Measurements from ENCODE around the gene FDXR. TPM values are rescaled to one million over a fixed set of nuclear protein-coding genes. Genes with fewer than 3 reads are reported as not detected.
A peak's percentile ranks its signal among the peaks of the same experiment; 100 is the strongest.

FDXR gene
- total RNA-seq, 1 donor from 2014 or later = 34.2 TPM

DNA sequence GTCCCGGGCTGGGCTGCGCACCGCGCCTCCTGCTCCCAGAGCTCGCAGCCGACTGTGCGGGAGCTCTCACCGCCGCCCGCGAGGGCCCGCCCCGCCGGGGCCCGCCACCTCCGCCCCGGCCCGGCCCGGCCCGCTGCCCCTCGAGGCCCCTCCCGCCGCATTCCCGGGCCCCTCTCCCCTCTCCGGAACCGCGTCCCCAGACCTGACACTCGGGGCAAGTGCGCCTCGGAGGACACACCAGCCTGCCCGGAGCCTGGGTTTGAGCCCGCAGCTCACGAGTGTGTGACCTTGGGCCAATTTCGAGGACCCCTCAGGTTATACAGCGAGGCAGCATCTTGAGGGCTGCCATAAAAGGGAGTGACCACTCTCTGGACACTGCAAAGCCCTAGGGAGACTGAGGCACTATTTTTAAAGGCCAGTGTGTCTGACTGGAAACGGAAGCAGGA, 11.1 kb downstream of the FDXR start:
- Histone ChIP-seq H3K27me3 (ENCODE audit: insufficient read depth, low read length) (peaks cover 39% of the 10 kb centered on the region), H3K27ac (ENCODE audit: low read depth, low read length) (no peak overlapping the region), H2AFZ (ENCODE audit: low read depth, low read length) (no peak overlapping the region), H3K4me1 (ENCODE audit: insufficient read depth, low read length) (no peaks in the 10 kb centered on the region), H3K36me3 (ENCODE audit: insufficient read depth, low read length) (peaks cover 3% of the 10 kb centered on the region), H4K20me1 (ENCODE audit: insufficient read depth, low read length) (peaks cover 46% of the 10 kb centered on the region), H3K79me2 (ENCODE audit: insufficient read depth, low read length) (no peaks in the 10 kb centered on the region), H3K4me3 (ENCODE audit: insufficient read depth, low read depth, low read length) (no peak overlapping the region), H3K9me3 (ENCODE audit: insufficient read depth, low read depth, low read length) (no peaks in the 10 kb centered on the region), H3K4me2 (ENCODE audit: low read length) (no peak overlapping the region), H3K9ac (ENCODE audit: low read length) (no peak overlapping the region)
- H3K27me3 Mint-ChIP-seq (ENCODE audit: low read depth, unreplicated experiment) = peaks cover 30% of the 10 kb centered on the region
- H3K4me1 Mint-ChIP-seq (ENCODE audit: low read depth, unreplicated experiment) = peaks cover 2% of the 10 kb centered on the region
- peaks cover 16% of the 10 kb centered on the region for H3K36me3 Mint-ChIP-seq (ENCODE audit: low read depth, unreplicated experiment)
- peak overlapping the region; percentile 8 for H3K4me3 Mint-ChIP-seq (ENCODE audit: unreplicated experiment)
- no peak overlapping the region for H3K27ac Mint-ChIP-seq (ENCODE audit: unreplicated experiment)
- FAIRE-seq = no peak
- no peak for DNase-seq (ENCODE audit: low read depth)
- no peaks in the 10 kb centered on the region for H3K9me3 Mint-ChIP-seq (ENCODE audit: unreplicated experiment)
- peak; percentile 84 for TF ChIP-seq EZH2 (IDR thresholded peaks at IDR 0.05; ENCODE audit: insufficient read depth, low read length)
- TF ChIP-seq, protein P1, sequence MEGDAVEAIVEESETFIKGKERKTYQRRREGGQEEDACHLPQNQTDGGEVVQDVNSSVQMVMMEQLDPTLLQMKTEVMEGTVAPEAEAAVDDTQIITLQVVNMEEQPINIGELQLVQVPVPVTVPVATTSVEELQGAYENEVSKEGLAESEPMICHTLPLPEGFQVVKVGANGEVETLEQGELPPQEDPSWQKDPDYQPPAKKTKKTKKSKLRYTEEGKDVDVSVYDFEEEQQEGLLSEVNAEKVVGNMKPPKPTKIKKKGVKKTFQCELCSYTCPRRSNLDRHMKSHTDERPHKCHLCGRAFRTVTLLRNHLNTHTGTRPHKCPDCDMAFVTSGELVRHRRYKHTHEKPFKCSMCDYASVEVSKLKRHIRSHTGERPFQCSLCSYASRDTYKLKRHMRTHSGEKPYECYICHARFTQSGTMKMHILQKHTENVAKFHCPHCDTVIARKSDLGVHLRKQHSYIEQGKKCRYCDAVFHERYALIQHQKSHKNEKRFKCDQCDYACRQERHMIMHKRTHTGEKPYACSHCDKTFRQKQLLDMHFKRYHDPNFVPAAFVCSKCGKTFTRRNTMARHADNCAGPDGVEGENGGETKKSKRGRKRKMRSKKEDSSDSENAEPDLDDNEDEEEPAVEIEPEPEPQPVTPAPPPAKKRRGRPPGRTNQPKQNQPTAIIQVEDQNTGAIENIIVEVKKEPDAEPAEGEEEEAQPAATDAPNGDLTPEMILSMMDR (IDR thresholded peaks at IDR 0.05; ENCODE audit: insufficient read depth, low read depth, low read length) = no peak

DNA sequence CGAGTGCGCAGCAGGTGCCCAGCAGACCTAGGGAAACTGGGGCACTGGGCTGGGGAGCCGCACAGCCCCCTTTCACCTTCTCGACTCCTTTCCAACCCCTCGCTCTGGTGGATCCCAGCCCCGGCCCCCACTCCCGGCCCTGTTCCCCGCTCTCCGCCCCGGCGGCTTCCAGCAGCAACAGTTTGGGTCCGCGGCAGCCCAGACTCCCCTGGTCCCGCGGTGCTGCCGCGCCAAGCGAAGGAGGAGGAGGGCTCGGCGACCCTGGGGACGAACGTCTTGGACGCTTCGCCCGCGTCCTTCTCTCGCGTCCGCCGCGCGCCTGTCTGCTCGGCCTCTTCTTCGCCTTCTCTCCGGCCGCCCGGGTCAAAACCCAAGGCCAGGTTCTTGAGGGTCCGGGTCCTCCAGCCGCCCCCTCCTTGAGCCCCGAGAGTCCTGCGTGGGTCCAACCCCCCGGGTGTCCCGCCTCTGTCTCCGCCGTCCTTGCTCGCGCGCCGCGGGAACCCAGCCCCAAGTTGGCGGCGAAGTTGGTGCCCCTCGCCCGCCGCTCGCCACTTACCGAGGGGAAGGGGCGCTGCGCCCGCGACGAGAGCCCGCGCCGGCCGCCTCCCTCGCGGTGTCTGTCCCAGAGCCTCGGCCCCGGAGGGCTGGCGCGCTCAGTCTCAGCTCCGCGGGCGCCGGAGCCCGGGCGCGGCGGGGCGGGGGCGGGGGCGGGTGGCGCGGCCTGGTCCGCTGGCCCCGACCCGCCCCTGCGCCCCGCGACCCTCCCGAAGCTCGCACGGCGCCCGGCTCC, 11.7 kb downstream of the FDXR start:
- peak overlapping the region; percentile 36 for H3K4me2 ChIP-seq (ENCODE audit: low read length)
- H3K4me3 Mint-ChIP-seq (ENCODE audit: unreplicated experiment) = no peak overlapping the region
- no peaks in the 10 kb centered on the region for H3K79me2 ChIP-seq (ENCODE audit: insufficient read depth, low read length)
- H3K36me3 Mint-ChIP-seq (ENCODE audit: low read depth, unreplicated experiment) = peaks cover 17% of the 10 kb centered on the region
- TF ChIP-seq, protein P1 (IDR thresholded peaks at IDR 0.05; ENCODE audit: insufficient read depth, low read depth, low read length) = no peak
- TF ChIP-seq EZH2 (IDR thresholded peaks at IDR 0.05; ENCODE audit: insufficient read depth, low read length) = peak; percentile 74
- H3K27ac ChIP-seq (ENCODE audit: low read depth, low read length) = no peak overlapping the region
- H2AFZ ChIP-seq (ENCODE audit: low read depth, low read length) = no peak overlapping the region
- no peaks in the 10 kb centered on the region for H3K4me1 ChIP-seq (ENCODE audit: insufficient read depth, low read length)
- no peaks in the 10 kb centered on the region for H3K9me3 Mint-ChIP-seq (ENCODE audit: unreplicated experiment)
- no peak overlapping the region for H3K4me3 ChIP-seq (ENCODE audit: insufficient read depth, low read depth, low read length)
- no peak for DNase-seq (ENCODE audit: low read depth)
- H3K9me3 ChIP-seq (ENCODE audit: insufficient read depth, low read depth, low read length) = no peaks in the 10 kb centered on the region
- no peak for FAIRE-seq
- peaks cover 2% of the 10 kb centered on the region for H3K4me1 Mint-ChIP-seq (ENCODE audit: low read depth, unreplicated experiment)
- peaks cover 41% of the 10 kb centered on the region for H3K27me3 ChIP-seq (ENCODE audit: insufficient read depth, low read length)
- peaks cover 46% of the 10 kb centered on the region for H4K20me1 ChIP-seq (ENCODE audit: insufficient read depth, low read length)
- H3K27ac Mint-ChIP-seq (ENCODE audit: unreplicated experiment) = no peak overlapping the region
- no peak overlapping the region for H3K9ac ChIP-seq (ENCODE audit: low read length)
- peaks cover 36% of the 10 kb centered on the region for H3K27me3 Mint-ChIP-seq (ENCODE audit: low read depth, unreplicated experiment)
- peaks cover 3% of the 10 kb centered on the region for H3K36me3 ChIP-seq (ENCODE audit: insufficient read depth, low read length)

All from astrocyte (in vitro differentiated cells and primary cell).